Left cardiac atrium (tissue), 4 donors: ENCODE data around the gene STAC. TPM values are rescaled to one million over a fixed set of nuclear protein-coding genes. Genes with fewer than 3 reads are reported as not detected.
"Not testable (repeated sequence)": the region's sequence is repeated elsewhere in the genome, so short reads cannot be mapped to it uniquely, and the experiment has no call there.

ENCODE experiments used
- ATAC-seq, 2 donors: fragments of 200-7000 bp; cut with Tn5 transposase; one replicate each; pipeline ENCODE4 v1.9.1; 2020; ENCODE audit warnings: mild to moderate bottlenecking in 2 of 2, moderate library complexity in 2 of 2
- DNase-seq: peaks from one replicate; pipeline ENCODE4 v3.0.0-alpha.2; 2020
- intact Hi-C, 2 donors: fragments of 100-400 bp; cut with DNase I; formaldehyde crosslinking; loops; one replicate each; pipeline versions ENCODE4 v1.14.1 to v1.15.1; 2022 to 2023
- total RNA-seq, 2 donors: library from RNA; stranded (reverse); fragmentation: NEBNext Ultra II Directional; extraction: Animal tissue kit (Norgen Biotek cat#: 25700); gene quantifications; one replicate each; pipeline ENCODE4 v1.2.1, GENCODE V29; 2021
- donor health status: DM: no; HTN: yes; CAD: no.
- donor health status: DM: no; HTN: yes; CAD: no; lungs with severe emphysema.
- donor health status: DM: yes; HTN: yes; CAD: no.
- donor health status: Dilated cardiomyopathy.

STAC gene
- total RNA-seq, 2 donors from 2014 or later: 0.13 to 0.47 TPM

DNA sequence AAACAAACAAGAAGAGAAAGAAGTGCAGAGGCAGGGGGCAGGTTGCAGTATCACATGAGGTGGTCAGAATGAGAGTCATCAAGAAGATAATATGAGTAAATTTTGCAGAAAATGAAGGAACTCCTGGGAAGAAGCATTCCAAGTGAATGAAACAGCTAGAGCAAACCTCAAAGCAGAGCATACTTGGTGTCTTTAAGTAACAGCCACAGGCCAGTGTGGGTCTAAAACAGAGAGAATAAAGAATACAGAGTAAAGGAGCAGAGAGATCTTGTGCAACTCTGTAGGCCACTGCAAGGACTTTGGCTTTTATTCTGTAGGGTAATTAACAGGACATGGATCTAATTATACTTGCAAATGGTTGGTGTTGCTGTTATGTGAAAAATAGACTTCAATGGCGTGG lies 81.3 kb downstream of the STAC start:
- intact Hi-C loops: no loop called here
- DNase-seq (no peak), ATAC-seq (no peak)

DNA sequence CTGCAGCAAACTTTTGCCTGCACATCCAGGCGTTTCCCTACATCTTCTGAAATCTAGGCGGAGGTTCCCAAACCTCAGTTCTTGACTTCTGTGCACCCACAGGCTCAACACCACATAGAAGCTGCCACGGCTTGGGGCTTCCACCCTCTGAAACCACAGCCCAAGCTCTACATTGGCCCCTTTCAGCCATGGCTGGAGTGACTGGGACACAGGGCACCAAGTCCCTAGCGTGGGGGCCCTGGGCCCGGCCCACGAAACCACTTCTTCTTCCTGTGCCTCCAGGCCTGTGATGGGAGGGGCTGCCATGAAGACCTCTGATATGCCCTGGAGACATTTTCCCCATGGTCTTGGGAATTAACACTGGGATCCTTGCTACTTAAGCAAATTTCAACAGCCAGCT lies 91.7 kb downstream of the STAC start:
- DNase-seq, intact Hi-C loops, ATAC-seq: not testable (repeated sequence)

DNA sequence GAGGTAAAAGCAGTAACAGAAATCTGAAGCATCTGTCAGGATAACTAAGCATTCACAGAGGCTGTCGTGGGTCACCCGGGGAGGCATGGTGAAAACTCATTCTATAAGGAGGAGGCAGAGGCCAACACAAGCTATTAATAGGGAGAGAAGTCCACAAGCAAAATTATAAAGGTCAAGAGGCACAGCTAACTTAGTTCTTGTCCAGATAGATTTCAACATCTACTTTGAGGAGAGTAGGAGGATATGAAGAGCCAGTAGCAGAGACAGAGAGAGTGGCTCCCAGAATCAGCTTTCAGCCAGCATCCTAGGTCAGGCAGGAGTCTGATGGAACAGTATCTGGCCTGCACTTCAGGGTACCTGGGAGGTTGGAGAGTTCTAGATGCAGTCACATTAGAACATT lies 95.3 kb downstream of the STAC start:
- no peak for DNase-seq
- intact Hi-C loops: no loop called here
- ATAC-seq: no peak

DNA sequence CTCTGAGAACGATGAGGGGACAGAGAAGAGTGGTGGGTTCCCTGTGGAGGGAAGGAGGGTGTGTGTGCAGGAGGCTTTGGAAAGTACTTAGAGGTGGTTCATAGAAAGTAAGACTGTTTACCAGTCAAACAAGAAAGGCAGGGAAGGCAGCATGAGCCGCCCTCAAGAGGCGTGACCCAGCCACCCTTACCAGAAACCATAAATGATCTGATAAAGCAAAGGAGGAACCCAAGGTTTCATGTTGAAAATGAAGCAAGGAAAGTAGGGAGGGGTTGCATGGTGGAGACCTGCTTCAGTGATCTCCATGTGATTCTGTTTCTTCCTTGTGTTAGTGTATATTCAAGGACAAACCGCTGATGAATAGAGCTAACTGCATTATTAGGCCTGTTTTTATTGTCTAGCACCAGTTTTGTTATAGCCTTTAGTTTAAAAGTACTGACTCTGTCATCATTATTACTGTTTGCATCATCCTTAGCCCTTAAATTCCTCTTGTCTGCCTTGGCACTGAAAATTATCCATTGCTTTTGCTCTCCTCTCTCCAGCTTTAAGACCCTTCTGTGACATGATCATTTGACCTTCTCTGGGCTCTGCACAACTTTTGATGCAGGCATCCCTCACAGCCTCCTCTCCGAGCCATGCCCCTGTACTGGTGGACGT lies 96.1 kb downstream of the STAC start:
- intact Hi-C loops: no loop called here
- DNase-seq (no peak), ATAC-seq (no peak)

DNA sequence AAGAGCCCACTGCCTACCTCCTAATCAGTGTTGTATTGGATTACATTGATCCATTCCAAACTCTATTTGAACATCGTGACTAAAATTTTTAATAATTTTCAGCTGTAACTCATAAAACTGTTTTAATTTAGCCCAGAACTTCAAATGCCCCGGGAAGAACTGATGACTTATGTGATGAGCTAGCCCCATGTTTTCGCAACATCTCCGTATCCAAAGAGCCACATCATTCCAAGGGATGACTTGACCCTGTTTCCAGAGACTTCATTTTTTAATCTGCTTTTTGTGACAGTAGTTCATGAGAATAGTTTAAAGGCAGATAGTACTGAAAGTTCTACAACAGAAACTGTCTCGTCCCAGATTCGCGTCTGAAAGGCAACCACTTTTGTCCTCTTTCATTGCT lies 97.4 kb downstream of the STAC start:
- intact Hi-C loops: no loop called here
- ATAC-seq: no peak
- DNase-seq: no peak

DNA sequence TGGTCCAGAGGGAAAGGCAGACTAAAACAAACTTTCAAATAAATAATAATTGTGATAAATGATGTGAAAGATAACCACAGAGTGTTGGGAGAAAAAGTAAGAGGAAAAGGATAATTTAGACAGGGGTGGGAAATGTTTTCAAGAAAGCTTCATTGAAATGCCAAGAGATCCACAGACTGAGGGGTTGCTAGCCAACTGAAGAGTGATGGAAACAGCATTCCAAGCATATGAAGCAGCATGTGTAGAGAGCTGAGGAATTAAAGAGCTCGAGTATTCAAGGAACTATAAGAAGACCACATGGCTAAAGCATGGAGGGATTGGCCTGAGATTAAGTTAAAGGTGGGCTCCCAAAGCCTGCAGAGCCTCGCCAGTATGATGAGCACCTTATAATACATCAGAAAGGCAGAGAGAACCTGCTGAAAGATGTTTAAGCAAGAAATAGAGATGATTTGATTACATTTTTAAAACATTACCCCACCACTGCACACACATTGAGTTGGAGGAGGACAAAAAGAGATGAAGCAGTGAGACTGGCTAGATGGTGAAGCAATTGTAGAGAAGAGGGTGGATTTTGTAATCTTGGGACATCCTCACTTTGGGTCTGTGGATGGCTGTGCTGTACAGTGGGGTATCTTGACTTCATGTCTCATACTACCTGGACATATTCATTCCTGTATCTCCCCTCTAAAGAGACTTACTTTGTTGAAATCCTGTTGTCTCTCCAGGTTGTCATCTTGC lies 100.8 kb downstream of the STAC start:
- no peak for DNase-seq
- intact Hi-C loops: no loop called here
- no peak for ATAC-seq

GRCh38 chr3:36482256-36482655 lies 102.0 kb downstream of the STAC start:
- ATAC-seq (no peak), DNase-seq (no peak)
- intact Hi-C loops: no loop called here

DNA sequence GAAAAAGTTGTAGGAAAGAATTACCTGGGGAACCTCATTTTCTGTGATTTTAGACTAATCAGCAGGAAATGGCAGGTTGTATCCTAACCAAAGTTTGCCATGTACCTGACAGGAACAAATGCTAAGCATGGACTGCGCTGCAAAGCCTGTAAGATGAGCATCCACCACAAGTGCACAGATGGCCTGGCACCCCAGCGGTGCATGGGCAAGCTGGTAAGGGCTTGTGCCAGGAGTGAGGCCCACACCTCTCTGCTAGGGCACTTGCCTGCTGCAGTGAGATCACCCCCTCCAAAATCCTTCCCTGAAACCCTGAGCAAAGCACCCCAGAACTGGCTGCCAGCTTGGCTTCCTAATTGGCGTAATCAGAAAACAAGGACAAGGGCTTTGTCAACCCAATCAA lies 102.6 kb downstream of the STAC start:
- no peak for DNase-seq
- intact Hi-C loops: no loop called here
- ATAC-seq: no peak

DNA sequence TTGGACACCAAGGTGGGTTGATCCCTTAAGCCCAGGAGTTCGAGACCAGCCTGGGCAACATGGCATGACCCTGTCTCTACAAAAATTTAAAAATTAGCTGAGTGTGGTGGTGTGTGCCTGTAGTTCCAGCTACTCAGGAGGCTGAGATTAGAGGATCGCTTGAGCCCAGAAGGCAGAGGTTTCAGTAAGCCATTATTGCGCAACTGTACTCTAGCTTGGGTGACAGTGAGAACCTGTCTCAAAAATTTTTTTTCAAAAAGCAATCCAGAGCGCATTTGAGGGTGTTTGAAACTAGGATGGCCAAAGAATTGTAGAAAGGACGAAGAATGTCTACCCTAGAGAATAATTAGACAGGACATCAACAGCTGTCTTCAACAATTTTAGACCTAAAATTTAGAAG lies 103.4 kb downstream of the STAC start:
- ATAC-seq (no peak), DNase-seq (no peak)
- intact Hi-C loops: no loop called here

- ATAC-seq (no peak), DNase-seq (no peak)
- intact Hi-C loops: no loop called here
These were observed 104.1 kb downstream of the STAC start for GRCh38 chr3:36484386-36484785.

DNA sequence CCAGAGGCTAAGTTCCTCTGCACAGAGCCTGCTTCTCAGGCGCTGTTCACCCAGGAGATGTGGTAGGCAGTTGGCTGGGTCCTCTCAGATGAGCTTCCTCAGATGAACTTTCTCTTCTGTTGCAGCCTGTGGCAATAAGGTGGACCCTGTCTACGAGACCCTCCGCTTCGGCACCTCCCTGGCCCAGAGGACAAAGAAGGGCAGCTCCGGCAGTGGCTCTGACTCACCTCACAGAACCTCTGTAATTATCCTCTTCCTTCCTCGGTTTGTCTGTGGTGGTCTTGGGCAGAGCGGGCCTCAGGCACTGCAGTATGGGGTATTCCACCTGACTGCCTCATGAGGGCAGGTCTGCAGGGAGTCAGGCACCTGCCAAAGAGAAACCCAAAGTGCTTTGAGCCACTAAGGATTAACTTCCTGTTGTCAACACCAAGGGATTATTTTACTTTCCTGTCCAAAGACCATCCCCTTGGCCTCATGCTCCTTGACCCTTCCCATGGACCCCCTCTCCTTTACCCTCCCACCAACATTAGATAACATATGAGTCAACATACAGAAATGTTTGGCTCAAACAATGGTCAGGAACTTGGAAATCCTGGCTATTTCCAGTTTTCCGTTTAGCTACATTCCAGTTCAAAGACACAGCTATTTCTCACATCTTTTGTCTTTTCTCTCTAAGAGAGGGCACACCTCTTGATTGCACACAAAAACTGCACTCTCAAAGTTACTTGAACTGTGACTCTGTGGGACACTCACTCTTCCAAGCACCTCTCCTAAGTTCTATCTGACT lies 105.9 kb downstream of the STAC start:
- intact Hi-C loops: no loop called here
- DNase-seq (no peak), ATAC-seq (no peak)

DNA sequence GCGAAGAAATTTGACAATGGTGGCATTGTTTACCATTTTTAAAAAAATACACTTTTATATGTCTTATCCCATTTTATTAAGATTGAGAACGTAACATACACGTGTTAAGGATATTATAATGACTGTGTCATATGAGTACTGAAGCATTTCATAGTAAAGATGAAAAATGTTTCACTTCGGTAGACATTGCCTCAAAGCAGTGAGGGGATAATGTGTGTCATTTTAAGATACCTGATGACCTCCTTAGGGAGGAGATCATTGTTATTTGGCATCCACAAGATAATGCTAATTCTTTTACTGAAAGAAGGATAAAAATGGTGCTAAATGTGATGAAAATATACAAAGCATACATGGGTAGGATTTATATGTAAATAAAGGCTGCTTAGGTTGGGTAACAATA lies 107.3 kb downstream of the STAC start:
- ATAC-seq (no peak), DNase-seq (no peak)
- intact Hi-C loops: no loop called here

GRCh38 chr3:36488077-36488789 lies 107.9 kb downstream of the STAC start:
- no peak for ATAC-seq
- DNase-seq: no peak
- intact Hi-C loops: no loop called here

GRCh38 chr3:36489101-36489500 lies 108.8 kb downstream of the STAC start:
- intact Hi-C loops: no loop called here
- ATAC-seq (no peak), DNase-seq (no peak)

DNA sequence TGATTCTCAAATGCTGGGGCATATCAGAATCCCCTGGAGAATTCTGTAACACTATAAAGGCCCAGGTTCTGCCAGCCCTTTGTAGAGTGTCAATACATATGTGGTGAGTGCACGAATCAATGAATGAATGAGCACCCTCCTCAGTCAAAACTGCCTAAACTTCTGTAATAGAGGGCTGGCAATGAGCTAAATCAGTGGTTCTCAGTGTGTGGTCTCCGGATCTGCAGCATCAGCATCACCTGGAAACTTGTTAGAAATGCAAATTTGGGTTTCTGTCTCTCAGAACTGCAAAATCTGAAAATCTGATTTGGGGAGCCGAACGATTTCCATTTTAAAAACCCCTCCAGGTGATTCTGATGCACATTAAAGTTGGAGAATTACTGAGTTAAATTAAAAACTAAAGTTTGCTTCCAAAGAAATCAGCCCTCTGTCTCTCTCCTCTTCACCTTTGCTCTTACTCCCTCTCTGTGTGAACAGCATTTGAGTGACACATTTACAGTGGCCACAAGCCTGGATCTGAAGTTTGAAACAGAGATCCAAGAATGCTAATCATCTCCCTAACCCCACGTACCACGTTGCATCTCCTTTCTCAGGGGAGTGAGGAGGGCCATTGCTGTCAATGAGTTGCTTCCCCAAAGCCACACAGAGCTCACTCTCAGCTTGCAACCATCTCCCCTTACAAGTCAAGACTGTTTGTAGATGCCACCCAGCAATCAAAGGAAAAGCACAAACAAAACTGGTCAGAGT lies 109.5 kb downstream of the STAC start:
- DNase-seq (no peak), ATAC-seq (no peak)
- intact Hi-C loops: no loop called here

GRCh38 chr3:36493051-36493450 lies 112.7 kb downstream of the STAC start:
- intact Hi-C loops: no loop called here
- no peak for ATAC-seq
- DNase-seq: no peak

GRCh38 chr3:36494461-36495109 lies 114.3 kb downstream of the STAC start:
- DNase-seq (no peak), ATAC-seq (peak in 1 of 2 donors; percentile 74)
- intact Hi-C loops: no loop called here
